ENCODE results near the gene THOC7. TPM values are rescaled to one million over a fixed set of nuclear protein-coding genes. Genes with fewer than 3 reads are reported as not detected.
A peak's percentile ranks its signal among the peaks of the same experiment; 100 is the strongest.

The THOC7 gene
- total RNA-seq, 2 donors from 2014 or later = 15.6 to 89.2 TPM

GRCh38 chr3:63818282-63819150 lies 45.1 kb downstream of the THOC7 start:
- H3K9me3 Mint-ChIP-seq = no peaks in the 10 kb centered on the region
- H3K27ac Mint-ChIP-seq = no peak overlapping the region
- DNase-seq (ENCODE audit: low spot score in 2 of 2) (peak in 1 of 2 donors; percentile 60), ATAC-seq (peak; percentile 29 to 59)
- H3K36me3 Mint-ChIP-seq = no peaks in the 10 kb centered on the region

GRCh38 chr3:63817225-63817624 lies 46.4 kb downstream of the THOC7 start:
- Mint-ChIP-seq H3K36me3 (no peaks in the 10 kb centered on the region), H3K27ac (no peak overlapping the region), H3K9me3 (no peaks in the 10 kb centered on the region)
- ATAC-seq = no peak
- no peak for DNase-seq (ENCODE audit: low spot score in 2 of 2)

GRCh38 chr3:63814237-63814636 lies 49.4 kb downstream of the THOC7 start:
- ATAC-seq (no peak), DNase-seq (ENCODE audit: low spot score in 2 of 2) (no peak)
- H3K27ac Mint-ChIP-seq = no peak overlapping the region
- no peaks in the 10 kb centered on the region for H3K9me3 Mint-ChIP-seq
- H3K36me3 Mint-ChIP-seq = no peaks in the 10 kb centered on the region

- ATAC-seq = no peak
- Mint-ChIP-seq H3K36me3 (no peaks in the 10 kb centered on the region), H3K9me3 (no peaks in the 10 kb centered on the region), H3K27ac (no peak overlapping the region)
- DNase-seq (ENCODE audit: low spot score in 2 of 2) = no peak
Measured at GRCh38 chr3:63809607-63810006, 54.0 kb downstream of the THOC7 start.

DNA sequence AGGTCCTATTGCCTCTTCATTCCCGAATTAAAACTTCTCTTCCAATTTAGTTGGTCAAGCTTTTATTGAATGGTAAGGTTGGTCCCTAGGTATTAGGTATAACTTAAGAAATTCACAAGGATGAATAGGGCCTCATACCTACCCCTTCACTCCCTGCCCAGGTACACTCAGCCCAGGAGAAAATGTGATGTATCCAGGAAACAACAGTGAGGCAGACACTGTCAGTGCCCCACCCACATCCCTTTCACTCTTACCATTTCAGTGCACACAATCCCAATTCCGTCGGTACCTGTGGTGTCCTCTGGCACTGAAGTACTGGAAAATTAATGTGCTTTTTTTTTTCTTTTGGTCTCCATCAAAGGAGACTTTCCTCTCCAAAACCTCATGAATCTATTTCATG lies 55.0 kb downstream of the THOC7 start:
- DNase-seq (ENCODE audit: low spot score in 2 of 2) = no peak
- no peak for ATAC-seq
- Mint-ChIP-seq H3K36me3 (no peaks in the 10 kb centered on the region), H3K27ac (no peak overlapping the region), H3K9me3 (no peaks in the 10 kb centered on the region)

GRCh38 chr3:63807961-63808565 lies 55.5 kb downstream of the THOC7 start:
- DNase-seq (ENCODE audit: low spot score in 2 of 2) = no peak
- Mint-ChIP-seq H3K27ac (no peak overlapping the region), H3K9me3 (no peaks in the 10 kb centered on the region), H3K36me3 (no peaks in the 10 kb centered on the region)
- ATAC-seq = no peak

DNA sequence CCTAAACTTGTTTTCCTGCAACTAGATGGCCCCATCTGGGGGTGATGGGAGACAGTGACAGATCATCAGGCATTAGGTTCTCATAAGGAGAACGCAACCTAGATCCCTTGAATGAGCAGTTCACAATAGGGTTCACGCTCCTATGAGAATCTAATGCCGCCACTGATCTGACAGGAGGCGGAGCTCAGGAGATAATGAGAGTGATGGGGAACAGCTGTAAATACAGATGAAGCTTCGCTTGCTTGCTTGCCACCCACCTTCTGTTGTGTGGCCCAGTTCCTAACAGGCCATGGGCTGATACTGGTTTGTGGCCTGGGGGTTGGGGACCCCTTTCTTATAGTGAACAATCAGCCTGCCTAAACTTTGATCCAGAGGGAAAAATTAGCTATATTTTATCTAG lies 59.7 kb downstream of the THOC7 start:
- H3K36me3 Mint-ChIP-seq = no peaks in the 10 kb centered on the region
- H3K9me3 Mint-ChIP-seq = no peaks in the 10 kb centered on the region
- H3K27ac Mint-ChIP-seq = no peak overlapping the region
- DNase-seq (ENCODE audit: low spot score in 2 of 2) (no peak), ATAC-seq (no peak)

DNA sequence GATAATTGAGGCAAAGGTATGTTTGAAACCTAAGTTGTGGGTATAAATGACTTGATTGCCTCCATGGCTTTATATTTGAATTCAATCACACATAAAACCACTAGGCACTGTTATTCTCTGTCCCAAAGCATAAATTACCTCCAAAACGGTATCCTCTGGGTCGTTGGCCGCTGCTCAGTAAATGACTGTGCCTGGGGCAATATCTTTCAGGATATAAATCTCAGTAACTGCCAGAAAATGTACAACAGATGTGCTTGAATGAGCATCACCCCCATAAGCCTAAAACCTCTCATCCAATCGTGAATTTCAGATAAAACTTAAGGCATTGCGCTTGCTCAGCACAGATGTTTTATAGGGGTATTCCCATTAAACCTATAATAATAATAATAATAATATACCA lies 63.5 kb downstream of the THOC7 start:
- Mint-ChIP-seq H3K36me3 (no peaks in the 10 kb centered on the region), H3K27ac (no peak overlapping the region), H3K9me3 (no peaks in the 10 kb centered on the region)
- DNase-seq (ENCODE audit: low spot score in 2 of 2) = no peak
- no peak for ATAC-seq

GRCh38 chr3:63798949-63799348 lies 64.7 kb downstream of the THOC7 start:
- no peak for DNase-seq (ENCODE audit: low spot score in 2 of 2)
- Mint-ChIP-seq H3K9me3 (no peaks in the 10 kb centered on the region), H3K36me3 (no peaks in the 10 kb centered on the region), H3K27ac (no peak overlapping the region)
- ATAC-seq = no peak

DNA sequence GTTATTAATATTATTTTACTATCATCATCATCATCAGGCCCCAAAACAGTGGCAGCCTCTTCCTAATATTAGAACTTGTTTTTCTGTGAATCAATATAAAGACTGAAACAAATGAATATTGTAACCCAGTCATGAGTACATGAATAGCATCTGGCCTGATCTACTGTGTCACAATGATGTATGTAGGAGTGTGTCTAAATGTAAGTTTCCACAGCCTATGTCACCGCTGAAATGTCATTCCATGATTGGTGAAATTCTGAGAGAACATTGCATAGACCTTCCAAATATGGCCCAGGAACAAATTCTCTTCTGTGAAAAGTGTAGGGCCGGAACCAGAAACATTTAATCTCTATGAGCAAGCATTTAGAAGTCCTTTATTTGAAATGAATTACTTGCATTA lies 65.1 kb downstream of the THOC7 start:
- Mint-ChIP-seq H3K36me3 (no peaks in the 10 kb centered on the region), H3K9me3 (no peaks in the 10 kb centered on the region)
- DNase-seq (ENCODE audit: low spot score in 2 of 2) = no peak

GRCh38 chr3:63795438-63795837 lies 68.2 kb downstream of the THOC7 start:
- no peak for ATAC-seq
- H3K36me3 Mint-ChIP-seq = no peaks in the 10 kb centered on the region

More for the DNA sequence above, 65.1 kb downstream of the THOC7 start:
- ATAC-seq = no peak
- H3K27ac Mint-ChIP-seq = no peak overlapping the region

DNA sequence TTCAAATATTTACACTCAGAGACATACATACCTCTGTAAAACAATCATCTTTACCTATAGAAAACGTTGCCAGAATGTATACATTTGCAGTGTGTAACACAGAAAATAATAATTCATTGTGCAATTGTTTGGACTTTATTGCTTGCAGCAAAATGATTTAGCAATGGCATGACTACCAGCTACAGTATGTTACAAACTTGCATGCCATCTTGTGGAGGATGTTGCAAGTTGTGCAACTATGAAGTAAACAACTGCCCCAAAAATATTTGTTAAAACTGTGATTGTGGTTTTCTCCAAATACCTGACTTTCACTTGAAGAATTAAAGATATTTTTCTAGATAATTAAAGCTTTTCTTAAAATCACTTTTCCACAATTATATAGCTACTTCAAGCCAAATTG lies 71.6 kb downstream of the THOC7 start:
- ATAC-seq = no peak
- DNase-seq (ENCODE audit: low spot score in 2 of 2) = no peak
- H3K27ac Mint-ChIP-seq = no peak overlapping the region

More at GRCh38 chr3:63795438-63795837, 68.2 kb downstream of the THOC7 start:
- DNase-seq (ENCODE audit: low spot score in 2 of 2) = no peak
- Mint-ChIP-seq H3K27ac (no peak overlapping the region), H3K9me3 (no peaks in the 10 kb centered on the region)

More for the DNA sequence above, 71.6 kb downstream of the THOC7 start:
- Mint-ChIP-seq H3K9me3 (no peaks in the 10 kb centered on the region), H3K36me3 (no peaks in the 10 kb centered on the region)

Other genes starting within 250 kb of the THOC7 start
- gene SNTN, start 211.1 kb downstream of the THOC7 start, total RNA-seq = not detected
- not detected for gene C3orf49, start 44.5 kb downstream of the THOC7 start, total RNA-seq
- 10 to 100 TPM; 28.6 to 54.9 TPM for gene ATXN7, start 62 bp upstream of the THOC7 start, total RNA-seq
- gene SCAANT1, start 48.6 kb upstream of the THOC7 start, total RNA-seq = not detected
- 100 to 1,000 TPM in 1 of 2 donors, 10 to 100 TPM in 1; 87.1 to 166 TPM for gene PSMD6, start 159.7 kb upstream of the THOC7 start, total RNA-seq